Body of pancreas (tissue), 4 donors: ENCODE results near the gene LTBP3.

Source experiments
- CTCF ChIP-seq, 7 experiments: fragments of 450-650 bp in 4 of 7; fragments of 200-600 bp in 3 of 7; sonication (generic) in 3 of 7; IDR thresholded peaks; one replicate each; pipeline ENCODE4 v1.5.1; 2016 to 2019; ENCODE audit warnings: antibody characterized with exemption in 7 of 7
- POLR2A ChIP-seq, 3 donors: fragments of 450-650 bp; IDR thresholded peaks; one replicate each; pipeline ENCODE4 v1.6.1; 2016; ENCODE audit warnings: antibody characterized with exemption in 3 of 3, mild to moderate bottlenecking in 2 of 3

DNA sequence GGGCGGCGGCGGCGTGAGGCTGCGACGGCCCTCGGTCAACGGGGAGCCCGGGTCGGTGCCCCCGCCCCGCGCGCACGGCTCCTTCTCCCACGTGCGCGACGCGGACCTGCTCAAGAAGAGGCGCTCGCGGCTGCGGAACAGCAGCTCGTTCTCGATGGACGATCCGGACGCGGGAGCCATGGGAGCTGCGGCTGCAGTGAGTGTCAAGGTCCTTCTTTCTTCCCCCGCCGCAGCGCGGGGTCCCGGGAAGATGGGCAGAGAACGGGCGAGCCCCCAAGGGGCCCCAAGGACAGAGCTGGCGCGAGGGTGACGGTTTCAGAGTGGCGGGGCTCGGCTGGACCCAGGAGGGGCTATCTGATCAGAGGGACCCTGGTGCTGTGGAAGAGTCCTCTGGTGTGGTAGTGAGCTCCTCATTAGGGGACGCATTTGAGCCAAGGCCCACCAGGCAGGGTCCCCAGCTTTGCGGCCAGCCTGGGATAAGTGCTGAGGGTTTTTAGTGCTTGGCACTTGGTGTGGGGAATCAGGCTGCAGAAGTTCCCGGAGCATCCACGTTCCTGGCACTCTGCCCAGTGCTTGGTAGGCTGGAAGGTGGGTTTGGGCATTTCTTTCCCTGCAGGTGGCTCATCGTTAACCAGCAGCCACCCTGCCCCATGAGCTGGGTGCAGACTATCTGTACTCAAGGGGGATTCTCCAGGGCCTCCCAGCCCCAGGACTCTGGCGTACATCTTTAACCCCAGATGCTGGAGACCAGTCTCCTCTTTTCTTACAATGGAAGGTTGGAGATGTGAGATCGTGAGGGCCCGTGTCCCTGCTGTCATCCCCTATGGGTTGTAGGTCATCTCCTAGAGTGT is 27.5 kb upstream of the LTBP3 start:
- TF ChIP-seq POLR2A (IDR thresholded peaks at IDR 0.05) (no peak), CTCF (IDR thresholded peaks at IDR 0.05) (no peak)
